SK-N-SH (cell line): Measurements from ENCODE around the gene MKRN2. TPM values are rescaled to one million over a fixed set of nuclear protein-coding genes. Genes with fewer than 3 reads are reported as not detected.

Experiments used
- CTCF ChIA-PET: fragments of 300-600, 350-600 bp; formaldehyde crosslinking; extraction: SDS; loops from one replicate; lab custom pipeline; 2021; lab: Yijun Ruan, JAX
- POLR2A ChIA-PET: fragments of 350-600 bp; sonication (Branson Sonifier 250); formaldehyde crosslinking; extraction: SDS; loops from one replicate; lab custom pipeline; 2020; ENCODE audit warnings: antibody characterized with exemption, inconsistent platforms; lab: Yijun Ruan, JAX
- DNase-seq: peaks from one replicate; pipeline ENCODE4 v3.0.0; 2012
- H2AFZ ChIP-seq: fragments of 200-600 bp; sonication (generic); 2 replicates; pipeline ENCODE4 v1.8.1; 2016; ENCODE audit warnings: antibody characterized with exemption, mild to moderate bottlenecking, low read depth
- H3F3A ChIP-seq: fragments of 200-600 bp; sonication (generic); replicated peaks from 2 replicates; pipeline ENCODE3; 2016; ENCODE audit warnings: antibody characterized with exemption, mild to moderate bottlenecking; ENCODE audit not compliant: insufficient read depth
- H3K27ac ChIP-seq, 2 experiments: fragments of 200-500 bp in 1 of 2; fragments of 200-600 bp in 1 of 2; sonication (Bioruptor generic) in 1 of 2; sonication (generic), shearing (Covaris generic) in 1 of 2; 2 replicates each; pipeline versions ENCODE4 v1.5.1 to v1.6.1; 2014 to 2016; ENCODE audit warnings: low read depth in 2 of 2, inconsistent platforms in 1 of 2, low read length in 1 of 2, mild to moderate bottlenecking in 1 of 2, mixed read lengths in 1 of 2
- H3K27me3 ChIP-seq: fragments of 200-600 bp; sonication (generic), shearing (Covaris generic); 2 replicates; pipeline ENCODE4 v1.6.1; 2016; ENCODE audit warnings: mixed run types; ENCODE audit not compliant: insufficient read depth
- H3K36me3 ChIP-seq, 2 experiments: fragments of 200-500 bp in 1 of 2; fragments of 200-600 bp in 1 of 2; sonication (Bioruptor generic) in 1 of 2; sonication (generic) in 1 of 2; replicated peaks in 1 of 2; 2 replicates each; pipeline versions ENCODE3 to v1.5.1; 2014 to 2016; ENCODE audit warnings: low read length in 1 of 2, mild to moderate bottlenecking in 1 of 2; ENCODE audit not compliant: insufficient read depth in 2 of 2, control insufficient read depth in 1 of 2
- H3K4me1 ChIP-seq, 2 experiments: fragments of 200-500 bp in 1 of 2; fragments of 200-600 bp in 1 of 2; sonication (Bioruptor generic) in 1 of 2; sonication (generic), shearing (Covaris generic) in 1 of 2; 2 replicates each; pipeline versions ENCODE4 v1.5.1 to v1.6.1; 2014 to 2016; ENCODE audit warnings: low read depth in 1 of 2, low read length in 1 of 2, mixed run types in 1 of 2; ENCODE audit not compliant: insufficient read depth in 2 of 2, control insufficient read depth in 1 of 2
- H3K4me2 ChIP-seq: fragments of 200-600 bp; sonication (generic), shearing (Covaris generic); 2 replicates; pipeline ENCODE4 v1.6.1; 2017; ENCODE audit warnings: mixed run types
- H3K4me3 ChIP-seq, 2 experiments: fragments of 200-500 bp in 1 of 2; fragments of 200-600 bp in 1 of 2; sonication (Bioruptor generic) in 1 of 2; sonication (generic), shearing (Covaris generic) in 1 of 2; 2 replicates each; pipeline versions ENCODE4 v1.5.1 to v1.8.1; 2014 to 2016; ENCODE audit warnings: low read depth in 2 of 2, inconsistent platforms in 1 of 2, low read length in 1 of 2, mild to moderate bottlenecking in 1 of 2, mixed read lengths in 1 of 2, moderate library complexity in 1 of 2
- H3K79me2 ChIP-seq: fragments of 200-600 bp; sonication (generic); 2 replicates; pipeline ENCODE4 v1.8.1; 2017; ENCODE audit warnings: mild to moderate bottlenecking; ENCODE audit not compliant: insufficient read depth
- H3K9ac ChIP-seq: fragments of 200-600 bp; sonication (generic); 2 replicates; pipeline ENCODE4 v1.6.1; 2017; ENCODE audit warnings: mixed run types
- H3K9me2 ChIP-seq: fragments of 200-600 bp; sonication (generic); 2 replicates; pipeline ENCODE4 v1.6.1; 2017; ENCODE audit warnings: mixed run types
- H3K9me3 ChIP-seq: fragments of 200-600 bp; sonication (generic); 2 replicates; pipeline ENCODE4 v1.6.1; 2017; ENCODE audit warnings: mixed run types, mild to moderate bottlenecking, moderate library complexity
- H4K20me1 ChIP-seq: fragments of 200-600 bp; sonication (generic); 2 replicates; pipeline ENCODE4 v1.6.1; 2017; ENCODE audit warnings: mild to moderate bottlenecking, mixed run types; ENCODE audit not compliant: insufficient read depth
- CHD2 ChIP-seq: fragments of 150-350 bp; IDR thresholded peaks from 2 replicates; pipeline ENCODE4 v1.6.1; 2018; ENCODE audit warnings: low read length; ENCODE audit not compliant: partially characterized antibody
- ELF1 ChIP-seq: IDR thresholded peaks from 2 replicates; pipeline ENCODE4 v1.4.0; 2012
- EP300 ChIP-seq, 2 experiments: IDR thresholded peaks; 2 replicates each; pipeline versions ENCODE4 v1.4.0 to v1.6.1; 2012; ENCODE audit warnings: borderline replicate concordance in 1 of 2, low read depth in 1 of 2, low read length in 1 of 2
- EZH2phosphoT487 ChIP-seq: fragments of 200-600 bp; sonication (generic); IDR thresholded peaks from 2 replicates; pipeline ENCODE4 v1.6.1; 2017; ENCODE audit warnings: low read depth, mixed run types, mild to moderate bottlenecking, antibody characterized with exemption, moderate library complexity, borderline replicate concordance
- FOXJ3 ChIP-seq: sonication (generic); formaldehyde crosslinking; IDR thresholded peaks from 2 replicates; pipeline ENCODE4 v1.5.1; 2020; ENCODE audit warnings: mild to moderate bottlenecking, missing genetic modification reagents
- FOXM1 ChIP-seq: IDR thresholded peaks from 2 replicates; pipeline ENCODE4 v1.4.0; 2012; ENCODE audit warnings: low read depth, mild to moderate bottlenecking
- GABPA ChIP-seq: IDR thresholded peaks from 2 replicates; pipeline ENCODE4 v1.4.0; 2012; ENCODE audit warnings: low read depth, mild to moderate bottlenecking
- GATA2 ChIP-seq: sonication (generic); formaldehyde crosslinking; IDR thresholded peaks from 2 replicates; pipeline ENCODE4 v1.5.0; 2020; ENCODE audit warnings: mild to moderate bottlenecking, missing genetic modification reagents
- JUND ChIP-seq: IDR thresholded peaks from 2 replicates; pipeline ENCODE4 v1.4.0; 2012
- MEF2A ChIP-seq: IDR thresholded peaks from 2 replicates; pipeline ENCODE4 v1.4.0; 2012; ENCODE audit warnings: low read depth, borderline replicate concordance
- MXI1 ChIP-seq: IDR thresholded peaks from 2 replicates; pipeline ENCODE4 v1.6.1; 2012; ENCODE audit warnings: mild to moderate bottlenecking, low read depth, low read length, improper control_type of control experiment
- NFIC ChIP-seq: IDR thresholded peaks from 2 replicates; pipeline ENCODE4 v1.4.0; 2012; ENCODE audit warnings: borderline replicate concordance
- POLR2AphosphoS5 ChIP-seq: IDR thresholded peaks from 2 replicates; pipeline ENCODE4 v1.6.1; 2012; ENCODE audit warnings: low read depth, low read length
- RAD21 ChIP-seq: IDR thresholded peaks from 2 replicates; pipeline ENCODE4 v1.6.1; 2012; ENCODE audit warnings: mild to moderate bottlenecking, low read length
- RXRA ChIP-seq: IDR thresholded peaks from 2 replicates; pipeline ENCODE4 v1.4.0; 2012; ENCODE audit warnings: low read depth, mild to moderate bottlenecking, borderline replicate concordance
- SMC3 ChIP-seq: IDR thresholded peaks from 2 replicates; pipeline ENCODE4 v1.6.1; 2012; ENCODE audit warnings: low read depth, low read length, improper control_type of control experiment
- TCF12 ChIP-seq: IDR thresholded peaks from 2 replicates; pipeline ENCODE4 v1.4.0; 2012
- TEAD4 ChIP-seq: IDR thresholded peaks from 2 replicates; pipeline ENCODE4 v1.4.0; 2012; ENCODE audit warnings: mild to moderate bottlenecking, borderline replicate concordance; ENCODE audit not compliant: insufficient read depth
- YY1 ChIP-seq: IDR thresholded peaks from 2 replicates; pipeline ENCODE4 v1.4.0; 2012; ENCODE audit warnings: low read depth, mild to moderate bottlenecking
- WGBS: methylation state at CpG from one replicate; pipeline ENCODE4 v1.1.6; 2017; ENCODE audit warnings: low lambda C conversion rate; 5-methylcytosine and 5-hydroxymethylcytosine counted together
- polyA plus RNA-seq, 3 experiments: library from polyadenylated mRNA; depleted of rRNA; stranded (reverse); fragments of >200 nt; gene quantifications; 2 replicates each; pipeline ENCODE4 v1.2.3, GENCODE V29; 2012
- TF ChIP-seq, protein P1 (sequence below): IDR thresholded peaks from 2 replicates; pipeline ENCODE4; 2012
- TF ChIP-seq, protein P2 (sequence below): fragments of 150-350 bp; IDR thresholded peaks from 2 replicates; pipeline ENCODE4 v1.6.1; 2017; ENCODE audit warnings: antibody characterized with exemption, low read length, low read depth, borderline replicate concordance
- TF ChIP-seq, protein P3 (sequence below): IDR thresholded peaks from 2 replicates; pipeline ENCODE4 v1.6.1; 2012; ENCODE audit warnings: mild to moderate bottlenecking, low read depth, low read length, moderate library complexity

The MKRN2 gene
- polyA plus RNA-seq, 1 of the 3 experiments (the other 2 are of a cell fraction), result 29.8 TPM

GRCh38 chr3:12622335-12622734 is 65.4 kb downstream of the MKRN2 start:
- DNase-seq, result no peak
- Histone ChIP-seq H3K27me3 (no peaks in the 10 kb centered on the region), H3K36me3 (peaks cover 6 to 7% of the 10 kb centered on the region in 2 experiments), H3K9me2 (no peaks in the 10 kb centered on the region), H2AFZ (no peak overlapping the region), H3K4me3 (no peak overlapping the region), H3K79me2 (peaks cover 95% of the 10 kb centered on the region), H3K9me3 (no peaks in the 10 kb centered on the region), H3K27ac (no peak overlapping the region), H3K4me2 (no peak overlapping the region), H3K9ac (no peak overlapping the region), H4K20me1 (peaks cover 67% of the 10 kb centered on the region), H3F3A (no peaks in the 10 kb centered on the region), H3K4me1 (no peaks in the 10 kb centered on the region)
- POLR2A ChIA-PET, result no interaction called here
- WGBS, result 90% methylated on average over 4 of the region's 4 CpGs
- CTCF ChIA-PET, result no interaction called here
- no peak for TF ChIP-seq POLR2AphosphoS5
- TF ChIP-seq RXRA, result no peak
- TF ChIP-seq RAD21, result no peak
- no peak for TF ChIP-seq SMC3
- TF ChIP-seq, protein P1, sequence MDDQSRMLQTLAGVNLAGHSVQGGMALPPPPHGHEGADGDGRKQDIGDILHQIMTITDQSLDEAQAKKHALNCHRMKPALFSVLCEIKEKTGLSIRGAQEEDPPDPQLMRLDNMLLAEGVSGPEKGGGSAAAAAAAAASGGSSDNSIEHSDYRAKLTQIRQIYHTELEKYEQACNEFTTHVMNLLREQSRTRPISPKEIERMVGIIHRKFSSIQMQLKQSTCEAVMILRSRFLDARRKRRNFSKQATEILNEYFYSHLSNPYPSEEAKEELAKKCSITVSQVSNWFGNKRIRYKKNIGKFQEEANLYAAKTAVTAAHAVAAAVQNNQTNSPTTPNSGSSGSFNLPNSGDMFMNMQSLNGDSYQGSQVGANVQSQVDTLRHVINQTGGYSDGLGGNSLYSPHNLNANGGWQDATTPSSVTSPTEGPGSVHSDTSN, result no peak
- no peak for TF ChIP-seq TCF12
- TF ChIP-seq FOXM1, result no peak
- TF ChIP-seq MXI1, result no peak
- TF ChIP-seq TEAD4, result no peak
- no peak for TF ChIP-seq CHD2
- TF ChIP-seq, protein P2, sequence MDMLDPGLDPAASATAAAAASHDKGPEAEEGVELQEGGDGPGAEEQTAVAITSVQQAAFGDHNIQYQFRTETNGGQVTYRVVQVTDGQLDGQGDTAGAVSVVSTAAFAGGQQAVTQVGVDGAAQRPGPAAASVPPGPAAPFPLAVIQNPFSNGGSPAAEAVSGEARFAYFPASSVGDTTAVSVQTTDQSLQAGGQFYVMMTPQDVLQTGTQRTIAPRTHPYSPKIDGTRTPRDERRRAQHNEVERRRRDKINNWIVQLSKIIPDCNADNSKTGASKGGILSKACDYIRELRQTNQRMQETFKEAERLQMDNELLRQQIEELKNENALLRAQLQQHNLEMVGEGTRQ, result no peak
- TF ChIP-seq NFIC, result no peak
- TF ChIP-seq GATA2 (CRISPR knock-in tag), result no peak
- TF ChIP-seq EP300 (IDR thresholded peaks at IDR 0.05; ENCODE audit: borderline replicate concordance in 1 of 2, low read depth in 1 of 2, low read length in 1 of 2), result no peak
- TF ChIP-seq FOXJ3 (CRISPR knock-in tag), result no peak
- TF ChIP-seq ELF1, result no peak

DNA sequence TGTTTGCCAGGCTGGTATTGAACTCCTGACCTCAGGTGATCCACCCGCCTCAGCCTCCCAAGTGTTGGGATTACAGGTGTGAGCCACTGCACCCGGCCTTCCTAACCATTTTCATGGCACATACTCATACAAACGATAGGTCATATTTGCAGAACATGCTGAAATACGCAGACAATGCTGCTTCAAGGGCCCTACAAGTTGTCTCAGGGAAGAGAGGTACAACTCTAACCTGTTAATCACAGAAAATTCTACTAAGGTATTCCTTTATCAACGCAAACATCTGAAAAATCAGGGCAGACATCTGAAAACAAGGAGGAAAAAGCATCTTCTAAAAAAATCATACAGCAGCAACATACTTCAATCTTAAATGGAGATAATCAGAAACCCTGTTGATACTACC is 67.2 kb downstream of the MKRN2 start:
- Histone ChIP-seq H3K9me3 (no peaks in the 10 kb centered on the region), H3F3A (peaks cover 6% of the 10 kb centered on the region), H3K27me3 (no peaks in the 10 kb centered on the region), H3K4me2 (no peak overlapping the region), H3K36me3 (no peaks in the 10 kb centered on the region), H2AFZ (no peak overlapping the region), H3K4me1 (peaks cover 0 to under 1% of the 10 kb centered on the region in 2 experiments; a peak in 1 of 4 replicates), H3K27ac (no peak overlapping the region), H3K9me2 (no peaks in the 10 kb centered on the region), H3K79me2 (peaks cover 100% of the 10 kb centered on the region), H4K20me1 (peaks cover 84% of the 10 kb centered on the region), H3K4me3 (no peak overlapping the region), H3K9ac (no peak overlapping the region)
- CTCF ChIA-PET, result interaction anchor here (0.6 to 1.2 kb wide), 3 partner anchors 10 to 23 kb away, joined by 3 to 5 read pairs (median 3); no protein-coding TSS in a partner anchor
- POLR2A ChIA-PET, result no interaction called here
- no peak for DNase-seq
- 94% methylated on average over 5 of the region's 5 CpGs for WGBS
- no peak for TF ChIP-seq EZH2phosphoT487
- TF ChIP-seq, protein P3, sequence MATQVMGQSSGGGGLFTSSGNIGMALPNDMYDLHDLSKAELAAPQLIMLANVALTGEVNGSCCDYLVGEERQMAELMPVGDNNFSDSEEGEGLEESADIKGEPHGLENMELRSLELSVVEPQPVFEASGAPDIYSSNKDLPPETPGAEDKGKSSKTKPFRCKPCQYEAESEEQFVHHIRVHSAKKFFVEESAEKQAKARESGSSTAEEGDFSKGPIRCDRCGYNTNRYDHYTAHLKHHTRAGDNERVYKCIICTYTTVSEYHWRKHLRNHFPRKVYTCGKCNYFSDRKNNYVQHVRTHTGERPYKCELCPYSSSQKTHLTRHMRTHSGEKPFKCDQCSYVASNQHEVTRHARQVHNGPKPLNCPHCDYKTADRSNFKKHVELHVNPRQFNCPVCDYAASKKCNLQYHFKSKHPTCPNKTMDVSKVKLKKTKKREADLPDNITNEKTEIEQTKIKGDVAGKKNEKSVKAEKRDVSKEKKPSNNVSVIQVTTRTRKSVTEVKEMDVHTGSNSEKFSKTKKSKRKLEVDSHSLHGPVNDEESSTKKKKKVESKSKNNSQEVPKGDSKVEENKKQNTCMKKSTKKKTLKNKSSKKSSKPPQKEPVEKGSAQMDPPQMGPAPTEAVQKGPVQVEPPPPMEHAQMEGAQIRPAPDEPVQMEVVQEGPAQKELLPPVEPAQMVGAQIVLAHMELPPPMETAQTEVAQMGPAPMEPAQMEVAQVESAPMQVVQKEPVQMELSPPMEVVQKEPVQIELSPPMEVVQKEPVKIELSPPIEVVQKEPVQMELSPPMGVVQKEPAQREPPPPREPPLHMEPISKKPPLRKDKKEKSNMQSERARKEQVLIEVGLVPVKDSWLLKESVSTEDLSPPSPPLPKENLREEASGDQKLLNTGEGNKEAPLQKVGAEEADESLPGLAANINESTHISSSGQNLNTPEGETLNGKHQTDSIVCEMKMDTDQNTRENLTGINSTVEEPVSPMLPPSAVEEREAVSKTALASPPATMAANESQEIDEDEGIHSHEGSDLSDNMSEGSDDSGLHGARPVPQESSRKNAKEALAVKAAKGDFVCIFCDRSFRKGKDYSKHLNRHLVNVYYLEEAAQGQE, result no peak
- TF ChIP-seq GABPA, result no peak
- no peak for TF ChIP-seq NFIC
- TF ChIP-seq RAD21, result no peak
- no peak for TF ChIP-seq TEAD4
- TF ChIP-seq YY1, result no peak
- no peak for TF ChIP-seq MEF2A
- TF ChIP-seq, protein P1, result no peak
- TF ChIP-seq JUND, result no peak
